Activated naive CD8-positive, alpha-beta T cell treated with anti-CD3 and anti-CD28 coated beads for 36 hours (primary cell): ENCODE measurements around the gene MTG1. TPM values are rescaled to one million over a fixed set of nuclear protein-coding genes. Genes with fewer than 3 reads are reported as not detected.
"Not testable (repeated sequence)": the region's sequence is repeated elsewhere in the genome, so short reads cannot be mapped to it uniquely, and the experiment has no call there.

Experiments
- DNase-seq: peaks from one replicate; pipeline ENCODE4 v3.0.0; 2021
- H3K27ac Mint-ChIP-seq: one replicate; pipeline ENCODE4 v1.8.0; 2022; ENCODE audit warnings: mild to moderate bottlenecking, moderate library complexity, mixed read lengths
- H3K27me3 Mint-ChIP-seq: one replicate; pipeline ENCODE4 v1.8.0; 2022; ENCODE audit warnings: mild to moderate bottlenecking, mixed read lengths
- H3K36me3 Mint-ChIP-seq: one replicate; pipeline ENCODE4 v1.8.0; 2021; ENCODE audit warnings: mild to moderate bottlenecking, mixed read lengths
- H3K4me1 Mint-ChIP-seq: one replicate; pipeline ENCODE4 v1.8.0; 2021; ENCODE audit warnings: mixed read lengths
- H3K4me3 Mint-ChIP-seq: one replicate; pipeline ENCODE4 v1.8.0; 2022; ENCODE audit warnings: mild to moderate bottlenecking, moderate library complexity, mixed read lengths
- H3K9me3 Mint-ChIP-seq: one replicate; pipeline ENCODE4 v1.8.0; 2022; ENCODE audit warnings: mixed read lengths
- total RNA-seq, 2 experiments: library from RNA; stranded (reverse); gene quantifications; one replicate each; pipeline ENCODE4 v1.2.3, GENCODE V29; 2021

MTG1 gene
- total RNA-seq, 2 experiments from 2014 or later, result 50.2 to 51.6 TPM

- Mint-ChIP-seq H3K27ac (no peak overlapping the region), H3K36me3 (peaks cover 2% of the 10 kb centered on the region), H3K27me3 (peaks cover 12% of the 10 kb centered on the region), H3K4me1 (peaks cover 7% of the 10 kb centered on the region), H3K9me3 (peaks cover 3% of the 10 kb centered on the region), H3K4me3 (no peak overlapping the region)
- DNase-seq, result no peak
Observed at GRCh38 chr10:133439517-133440461, 45.8 kb downstream of the MTG1 start.

- no peak for DNase-seq
- H3K4me1 Mint-ChIP-seq, result peaks cover 7% of the 10 kb centered on the region
- no peak overlapping the region for H3K27ac Mint-ChIP-seq
- no peak overlapping the region for H3K4me3 Mint-ChIP-seq
- H3K9me3 Mint-ChIP-seq, result peaks cover 7% of the 10 kb centered on the region
- H3K36me3 Mint-ChIP-seq, result peaks cover 10% of the 10 kb centered on the region
- H3K27me3 Mint-ChIP-seq, result peaks cover 12% of the 10 kb centered on the region
Observed at GRCh38 chr10:133440633-133441285, 46.8 kb downstream of the MTG1 start.

- H3K27ac Mint-ChIP-seq, H3K36me3 Mint-ChIP-seq, DNase-seq, H3K4me1 Mint-ChIP-seq, H3K27me3 Mint-ChIP-seq, H3K4me3 Mint-ChIP-seq, H3K9me3 Mint-ChIP-seq: not testable (repeated sequence)
Observed at GRCh38 chr10:133441356-133441755, 47.4 kb downstream of the MTG1 start.

GRCh38 chr10:133441780-133442179 lies 47.8 kb downstream of the MTG1 start:
- Mint-ChIP-seq H3K36me3 (peaks cover 12% of the 10 kb centered on the region), H3K27me3 (peaks cover 4% of the 10 kb centered on the region), H3K27ac (no peak overlapping the region), H3K4me1 (peaks cover 7% of the 10 kb centered on the region), H3K9me3 (peaks cover 10% of the 10 kb centered on the region), H3K4me3 (no peak overlapping the region)
- DNase-seq, result no peak

GRCh38 chr10:133442191-133442966 lies 48.4 kb downstream of the MTG1 start:
- H3K27ac Mint-ChIP-seq, result no peak overlapping the region
- peaks cover 1% of the 10 kb centered on the region for H3K27me3 Mint-ChIP-seq
- DNase-seq, result no peak

GRCh38 chr10:133442967-133443924 lies 49.3 kb downstream of the MTG1 start:
- no peak overlapping the region for H3K27ac Mint-ChIP-seq
- H3K27me3 Mint-ChIP-seq, result no peaks in the 10 kb centered on the region
- no peak overlapping the region for H3K4me3 Mint-ChIP-seq
- H3K36me3 Mint-ChIP-seq, result peaks cover 24% of the 10 kb centered on the region
- peaks cover 7% of the 10 kb centered on the region for H3K4me1 Mint-ChIP-seq
- H3K9me3 Mint-ChIP-seq, result peaks cover 23% of the 10 kb centered on the region
- no peak for DNase-seq

More at GRCh38 chr10:133442191-133442966, 48.4 kb downstream of the MTG1 start:
- H3K36me3 Mint-ChIP-seq, result peaks cover 15% of the 10 kb centered on the region
- H3K4me3 Mint-ChIP-seq, result no peak overlapping the region
- H3K9me3 Mint-ChIP-seq, result peaks cover 14% of the 10 kb centered on the region
- H3K4me1 Mint-ChIP-seq, result peaks cover 7% of the 10 kb centered on the region

GRCh38 chr10:133444342-133445267 lies 50.6 kb downstream of the MTG1 start:
- Mint-ChIP-seq H3K27me3 (peaks cover 4% of the 10 kb centered on the region), H3K4me1 (peaks cover 7% of the 10 kb centered on the region), H3K9me3 (peaks cover 32% of the 10 kb centered on the region), H3K27ac (no peak overlapping the region), H3K36me3 (peaks cover 26% of the 10 kb centered on the region), H3K4me3 (no peak overlapping the region)
- no peak for DNase-seq

- Mint-ChIP-seq H3K9me3 (peaks cover 32% of the 10 kb centered on the region), H3K36me3 (peaks cover 26% of the 10 kb centered on the region), H3K4me3 (no peak overlapping the region), H3K4me1 (peaks cover 7% of the 10 kb centered on the region), H3K27me3 (peaks cover 4% of the 10 kb centered on the region), H3K27ac (no peak overlapping the region)
- DNase-seq, result no peak
Observed at GRCh38 chr10:133445268-133445732, 51.3 kb downstream of the MTG1 start.

GRCh38 chr10:133445751-133446708 lies 52.1 kb downstream of the MTG1 start:
- Mint-ChIP-seq H3K36me3 (peaks cover 26% of the 10 kb centered on the region), H3K4me1 (peaks cover 7% of the 10 kb centered on the region), H3K9me3 (peaks cover 32% of the 10 kb centered on the region), H3K27me3 (peaks cover 4% of the 10 kb centered on the region), H3K4me3 (no peak overlapping the region), H3K27ac (no peak overlapping the region)
- no peak for DNase-seq

- Mint-ChIP-seq H3K9me3 (peaks cover 32% of the 10 kb centered on the region), H3K4me1 (peaks cover 6% of the 10 kb centered on the region), H3K36me3 (peaks cover 26% of the 10 kb centered on the region), H3K27me3 (peaks cover 4% of the 10 kb centered on the region), H3K27ac (no peak overlapping the region), H3K4me3 (no peak overlapping the region)
- DNase-seq, result no peak
Observed at GRCh38 chr10:133446979-133447378, 53.0 kb downstream of the MTG1 start.

GRCh38 chr10:133448120-133448519 lies 54.2 kb downstream of the MTG1 start:
- Mint-ChIP-seq H3K4me1 (no peaks in the 10 kb centered on the region), H3K27ac (no peak overlapping the region), H3K4me3 (no peak overlapping the region), H3K27me3 (peaks cover 4% of the 10 kb centered on the region), H3K36me3 (peaks cover 25% of the 10 kb centered on the region), H3K9me3 (peaks cover 32% of the 10 kb centered on the region)
- no peak for DNase-seq

GRCh38 chr10:133451346-133451745 lies 57.4 kb downstream of the MTG1 start:
- Mint-ChIP-seq H3K36me3 (peaks cover 16% of the 10 kb centered on the region), H3K4me3 (no peak overlapping the region)

More at GRCh38 chr10:133451346-133451745, 57.4 kb downstream of the MTG1 start:
- Mint-ChIP-seq H3K27ac (no peak overlapping the region), H3K4me1 (no peaks in the 10 kb centered on the region), H3K27me3 (peaks cover 4% of the 10 kb centered on the region), H3K9me3 (peaks cover 25% of the 10 kb centered on the region)
- no peak for DNase-seq
